GF-D8 (cell line): ENCODE measurements around the gene ITCH.
"Not testable (repeated sequence)": the region's sequence is repeated elsewhere in the genome, so short reads cannot be mapped to it uniquely, and the experiment has no call there.

Experiments
- DNase-seq: peaks from one replicate; lab custom pipeline; 2025; lab: John Stamatoyannopoulos, UW

ITCH gene

GRCh38 chr20:34511891-34512265 is 148.8 kb downstream of the ITCH start:
- DNase-seq, result no peak

GRCh38 chr20:34512266-34512954 is 149.3 kb downstream of the ITCH start:
- DNase-seq, result no peak

GRCh38 chr20:34512955-34513419 is 149.9 kb downstream of the ITCH start:
- no peak for DNase-seq

- DNase-seq, result not testable (repeated sequence)
These were observed 151.0 kb downstream of the ITCH start for GRCh38 chr20:34514034-34514433.

GRCh38 chr20:34514897-34515483 is 151.9 kb downstream of the ITCH start:
- no peak for DNase-seq

GRCh38 chr20:34515484-34516246 is 152.6 kb downstream of the ITCH start:
- DNase-seq, result peak; percentile 27

GRCh38 chr20:34516247-34517113 is 153.4 kb downstream of the ITCH start, which contains the start of gene DYNLRB1:
DYNLRB1 (plus strand) TSS chr20:34516422; CDS start chr20:34516459, 37 bp downstream.
- peak; percentile 66 for DNase-seq

GRCh38 chr20:34517114-34517505 is 154.0 kb downstream of the ITCH start:
- DNase-seq, result no peak

- DNase-seq, result not testable (repeated sequence)
These were observed 155.8 kb downstream of the ITCH start for GRCh38 chr20:34518863-34519262.

GRCh38 chr20:34519841-34520240 is 156.8 kb downstream of the ITCH start:
- DNase-seq, result not testable (repeated sequence)

- DNase-seq, result no peak
These were observed 160.1 kb downstream of the ITCH start for GRCh38 chr20:34522969-34523871.

GRCh38 chr20:34524426-34524825 is 161.4 kb downstream of the ITCH start:
- DNase-seq, result no peak

GRCh38 chr20:34525342-34525708 is 162.3 kb downstream of the ITCH start:
- DNase-seq, result no peak

GRCh38 chr20:34525709-34526416 is 162.8 kb downstream of the ITCH start:
- no peak for DNase-seq

GRCh38 chr20:34526466-34526865 is 163.4 kb downstream of the ITCH start:
- DNase-seq, result no peak

- no peak for DNase-seq
These were observed 163.9 kb downstream of the ITCH start for GRCh38 chr20:34527016-34527415.

- no peak for DNase-seq
These were observed 165.8 kb downstream of the ITCH start for GRCh38 chr20:34528921-34529297.

- no peak for DNase-seq
These were observed 166.7 kb downstream of the ITCH start for GRCh38 chr20:34529742-34530141.

GRCh38 chr20:34530342-34530741 is 167.3 kb downstream of the ITCH start:
- DNase-seq, result no peak

GRCh38 chr20:34531608-34532265 is 168.7 kb downstream of the ITCH start:
- DNase-seq, result no peak
